GM12874 (cell line): ENCODE data around the gene SLC22A1.

Experiments used
- CTCF ChIP-seq: IDR thresholded peaks from 2 replicates; pipeline ENCODE4 v1.5.1; 2011; ENCODE audit warnings: low read depth, mild to moderate bottlenecking, control low read depth, low read length, moderate library complexity; ENCODE audit not compliant: insufficient read depth

The SLC22A1 gene

GRCh38 chr6:160081398-160081797 is 40.2 kb upstream of the SLC22A1 start:
- TF ChIP-seq CTCF = no peak

GRCh38 chr6:160082627-160083026 is 39.0 kb upstream of the SLC22A1 start:
- no peak for TF ChIP-seq CTCF

- no peak for TF ChIP-seq CTCF
These were observed 37.3 kb upstream of the SLC22A1 start for GRCh38 chr6:160084198-160084776.

- no peak for TF ChIP-seq CTCF
These were observed 36.4 kb upstream of the SLC22A1 start for GRCh38 chr6:160085226-160085625.

- TF ChIP-seq CTCF = no peak
These were observed 35.7 kb upstream of the SLC22A1 start for GRCh38 chr6:160085713-160086505.

- TF ChIP-seq CTCF = no peak
These were observed 34.9 kb upstream of the SLC22A1 start for GRCh38 chr6:160086754-160087153.

GRCh38 chr6:160088069-160088783 is 33.4 kb upstream of the SLC22A1 start:
- TF ChIP-seq CTCF = peak; percentile 20; the same call in 1 of the 2 replicates
